GM12878 (cell line): ENCODE measurements around the gene FUS.

Experiments used
- CBFB ChIP-seq: IDR thresholded peaks from 2 replicates; pipeline ENCODE4 v1.6.1; 2016; ENCODE audit warnings: antibody characterized with exemption, low read depth
- CBX5 ChIP-seq: sonication (generic); IDR thresholded peaks from 2 replicates; pipeline ENCODE4 v1.6.1; 2016; ENCODE audit warnings: low read depth, moderate library complexity, mild to moderate bottlenecking, inconsistent platforms
- CTCF ChIP-seq, 3 experiments: IDR thresholded peaks in 2 of 3; conservative IDR thresholded peaks in 1 of 3; 2 replicates each; pipeline ENCODE4 v1.5.1; 2011; ENCODE audit warnings: low read depth in 3 of 3, low read length in 3 of 3, mild to moderate bottlenecking in 3 of 3, control low read depth in 2 of 3, moderate library complexity in 2 of 3, inconsistent platforms in 1 of 3, mixed read lengths in 1 of 3; ENCODE audit not compliant: control insufficient read depth in 2 of 3, insufficient read depth in 1 of 3; ENCODE audit errors: extremely low read depth in 1 of 3
- EED ChIP-seq: sonication (generic); IDR thresholded peaks from 2 replicates; pipeline ENCODE4 v1.6.1; 2016; ENCODE audit warnings: antibody characterized with exemption, low read depth
- EP300 ChIP-seq, 2 experiments: fragments of 150-350 bp in 1 of 2; IDR thresholded peaks; 2 replicates each; pipeline ENCODE4 v1.6.1; 2011 to 2012; ENCODE audit warnings: low read depth in 2 of 2, low read length in 2 of 2, borderline replicate concordance in 1 of 2, improper control_type of control experiment in 1 of 2, inconsistent platforms in 1 of 2; ENCODE audit not compliant: control insufficient read depth in 1 of 2
- HCFC1 ChIP-seq: fragments of 150-350 bp; IDR thresholded peaks from 2 replicates; pipeline ENCODE4 v1.6.1; 2014; ENCODE audit warnings: low read length
- MEF2A ChIP-seq: IDR thresholded peaks from 2 replicates; pipeline ENCODE4 v1.6.1; 2011; ENCODE audit warnings: low read depth, mild to moderate bottlenecking, low read length, moderate library complexity; ENCODE audit not compliant: insufficient read depth
- POLR2AphosphoS2 ChIP-seq: IDR thresholded peaks from 2 replicates; pipeline ENCODE4 v1.6.1; 2011; ENCODE audit warnings: low read depth, mild to moderate bottlenecking, low read length, improper control_type of control experiment, moderate library complexity
- SIN3A ChIP-seq: IDR thresholded peaks from 2 replicates; pipeline ENCODE4 v1.6.1; 2012; ENCODE audit warnings: low read depth, low read length, improper control_type of control experiment
- SREBF2 ChIP-seq: IDR thresholded peaks from 2 replicates; pipeline ENCODE4 v1.6.1; 2012; ENCODE audit warnings: mild to moderate bottlenecking, low read length
- ZBTB33 ChIP-seq: fragments of 450-650 bp; IDR thresholded peaks from 2 replicates; pipeline ENCODE4 v1.6.1; 2017; ENCODE audit warnings: mild to moderate bottlenecking

- TF ChIP-seq HCFC1 (no peak), POLR2AphosphoS2 (no peak), CTCF (IDR thresholded peaks at IDR 0.05 in 2 of 3, conservative IDR thresholded peaks at IDR 0.05 in 1 of 3; ENCODE audit: control insufficient read depth in 2 of 3, extremely low read depth in 1 of 3, insufficient read depth in 1 of 3, low read depth in 3 of 3, low read length in 3 of 3) (no peak), SREBF2 (no peak), MEF2A (no peak), CBX5 (no peak), EP300 (IDR thresholded peaks at IDR 0.05; ENCODE audit: borderline replicate concordance in 1 of 2, control insufficient read depth in 1 of 2, low read depth in 2 of 2, low read length in 2 of 2) (no peak), SIN3A (no peak), CBFB (no peak), ZBTB33 (no peak), EED (no peak)
These were observed 33.4 kb downstream of the FUS start for GRCh38 chr16:31213342-31213741.
